ENCODE results near the gene BRD9. TPM values are rescaled to one million over a fixed set of nuclear protein-coding genes. Genes with fewer than 3 reads are reported as not detected.

The BRD9 gene
- total and polyA plus RNA-seq, 2 of the 13 experiments (the other 11 are each of a cell fraction or from before 2014, with no cell fraction given) = 5.2 to 22.9 TPM

DNA sequence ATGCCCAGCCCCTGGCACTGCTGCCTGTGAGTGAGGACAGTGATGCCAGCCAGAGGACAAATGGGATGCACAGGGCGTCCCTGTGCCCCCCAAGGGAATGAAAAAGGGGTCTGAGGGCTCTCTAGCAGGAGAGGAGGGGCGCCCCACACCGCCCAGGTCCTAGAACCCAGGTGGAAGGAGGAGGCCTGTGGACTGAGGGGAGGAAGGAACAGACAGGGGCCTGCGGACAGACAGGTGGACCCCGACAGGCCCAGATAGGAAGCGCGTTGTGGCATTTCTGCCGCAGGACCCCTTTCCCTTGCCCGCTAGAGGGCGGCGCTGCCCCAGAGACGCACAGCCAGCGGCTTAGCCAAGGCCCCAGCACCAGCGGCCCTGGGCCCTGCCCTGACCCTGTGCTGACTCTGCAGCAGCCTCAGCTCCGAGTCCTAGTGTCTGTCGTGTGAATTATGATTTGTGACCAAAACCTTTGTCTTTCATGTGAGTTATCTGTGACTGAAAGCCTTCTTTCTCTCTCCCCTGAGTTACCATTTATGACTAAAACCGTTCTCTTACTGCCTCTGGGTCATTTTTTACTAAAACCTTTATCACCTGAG is 30.8 kb upstream of the BRD9 start (continued):
- TF ChIP-seq, protein P1, sequence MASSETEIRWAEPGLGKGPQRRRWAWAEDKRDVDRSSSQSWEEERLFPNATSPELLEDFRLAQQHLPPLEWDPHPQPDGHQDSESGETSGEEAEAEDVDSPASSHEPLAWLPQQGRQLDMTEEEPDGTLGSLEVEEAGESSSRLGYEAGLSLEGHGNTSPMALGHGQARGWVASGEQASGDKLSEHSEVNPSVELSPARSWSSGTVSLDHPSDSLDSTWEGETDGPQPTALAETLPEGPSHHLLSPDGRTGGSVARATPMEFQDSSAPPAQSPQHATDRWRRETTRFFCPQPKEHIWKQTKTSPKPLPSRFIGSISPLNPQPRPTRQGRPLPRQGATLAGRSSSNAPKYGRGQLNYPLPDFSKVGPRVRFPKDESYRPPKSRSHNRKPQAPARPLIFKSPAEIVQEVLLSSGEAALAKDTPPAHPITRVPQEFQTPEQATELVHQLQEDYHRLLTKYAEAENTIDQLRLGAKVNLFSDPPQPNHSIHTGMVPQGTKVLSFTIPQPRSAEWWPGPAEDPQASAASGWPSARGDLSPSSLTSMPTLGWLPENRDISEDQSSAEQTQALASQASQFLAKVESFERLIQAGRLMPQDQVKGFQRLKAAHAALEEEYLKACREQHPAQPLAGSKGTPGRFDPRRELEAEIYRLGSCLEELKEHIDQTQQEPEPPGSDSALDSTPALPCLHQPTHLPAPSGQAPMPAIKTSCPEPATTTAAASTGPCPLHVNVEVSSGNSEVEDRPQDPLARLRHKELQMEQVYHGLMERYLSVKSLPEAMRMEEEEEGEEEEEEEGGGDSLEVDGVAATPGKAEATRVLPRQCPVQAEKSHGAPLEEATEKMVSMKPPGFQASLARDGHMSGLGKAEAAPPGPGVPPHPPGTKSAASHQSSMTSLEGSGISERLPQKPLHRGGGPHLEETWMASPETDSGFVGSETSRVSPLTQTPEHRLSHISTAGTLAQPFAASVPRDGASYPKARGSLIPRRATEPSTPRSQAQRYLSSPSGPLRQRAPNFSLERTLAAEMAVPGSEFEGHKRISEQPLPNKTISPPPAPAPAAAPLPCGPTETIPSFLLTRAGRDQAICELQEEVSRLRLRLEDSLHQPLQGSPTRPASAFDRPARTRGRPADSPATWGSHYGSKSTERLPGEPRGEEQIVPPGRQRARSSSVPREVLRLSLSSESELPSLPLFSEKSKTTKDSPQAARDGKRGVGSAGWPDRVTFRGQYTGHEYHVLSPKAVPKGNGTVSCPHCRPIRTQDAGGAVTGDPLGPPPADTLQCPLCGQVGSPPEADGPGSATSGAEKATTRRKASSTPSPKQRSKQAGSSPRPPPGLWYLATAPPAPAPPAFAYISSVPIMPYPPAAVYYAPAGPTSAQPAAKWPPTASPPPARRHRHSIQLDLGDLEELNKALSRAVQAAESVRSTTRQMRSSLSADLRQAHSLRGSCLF (CRISPR knock-in tag; IDR thresholded peaks at IDR 0.05; ENCODE audit: borderline replicate concordance) = no peak
- TF ChIP-seq MAFF (IDR thresholded peaks at IDR 0.05; ENCODE audit: low read depth, low read length) (peak; percentile 50; the same call in 1 of the 2 replicates), EED (CRISPR knock-in tag; IDR thresholded peaks at IDR 0.05) (no peak), HMGA1 (CRISPR knock-in tag; conservative IDR thresholded peaks at IDR 0.05) (no peak), ZSCAN12 (CRISPR knock-in tag; IDR thresholded peaks at IDR 0.05) (no peak), PBX2 (CRISPR knock-in tag; IDR thresholded peaks at IDR 0.05) (no peak), ZNF567 (CRISPR knock-in tag; IDR thresholded peaks at IDR 0.05; ENCODE audit: borderline replicate concordance) (no peak), HMG20A (CRISPR knock-in tag; IDR thresholded peaks at IDR 0.05; ENCODE audit: borderline replicate concordance) (peak; percentile 25; the same call in 1 of the 2 replicates), ELF1 (CRISPR knock-in tag; IDR thresholded peaks at IDR 0.05) (no peak), THAP11 (CRISPR knock-in tag; IDR thresholded peaks at IDR 0.05) (peak; percentile 33; the same call in 1 of the 2 replicates), TARDBP (CRISPR knock-in tag; IDR thresholded peaks at IDR 0.05) (no peak), AHR (CRISPR knock-in tag; IDR thresholded peaks at IDR 0.05) (no peak), SOX5 (CRISPR knock-in tag; IDR thresholded peaks at IDR 0.05; ENCODE audit: borderline replicate concordance) (0 out of 2 replicates have a peak, but pooled peaks have one; percentile 15), SMARCE1 (IDR thresholded peaks at IDR 0.05; ENCODE audit: borderline replicate concordance) (no peak), SMC3 (IDR thresholded peaks at IDR 0.05; ENCODE audit: low read length) (peak; percentile 47; the same call in 1 of the 2 replicates), PHF21A (CRISPR knock-in tag; IDR thresholded peaks at IDR 0.05) (peak; percentile 40; the same call in 1 of the 2 replicates), ZNF747 (CRISPR knock-in tag; IDR thresholded peaks at IDR 0.05; ENCODE audit: borderline replicate concordance) (no peak), ZNF263 (CRISPR knock-in tag; IDR thresholded peaks at IDR 0.05) (no peak)
- TF ChIP-seq, protein P2, sequence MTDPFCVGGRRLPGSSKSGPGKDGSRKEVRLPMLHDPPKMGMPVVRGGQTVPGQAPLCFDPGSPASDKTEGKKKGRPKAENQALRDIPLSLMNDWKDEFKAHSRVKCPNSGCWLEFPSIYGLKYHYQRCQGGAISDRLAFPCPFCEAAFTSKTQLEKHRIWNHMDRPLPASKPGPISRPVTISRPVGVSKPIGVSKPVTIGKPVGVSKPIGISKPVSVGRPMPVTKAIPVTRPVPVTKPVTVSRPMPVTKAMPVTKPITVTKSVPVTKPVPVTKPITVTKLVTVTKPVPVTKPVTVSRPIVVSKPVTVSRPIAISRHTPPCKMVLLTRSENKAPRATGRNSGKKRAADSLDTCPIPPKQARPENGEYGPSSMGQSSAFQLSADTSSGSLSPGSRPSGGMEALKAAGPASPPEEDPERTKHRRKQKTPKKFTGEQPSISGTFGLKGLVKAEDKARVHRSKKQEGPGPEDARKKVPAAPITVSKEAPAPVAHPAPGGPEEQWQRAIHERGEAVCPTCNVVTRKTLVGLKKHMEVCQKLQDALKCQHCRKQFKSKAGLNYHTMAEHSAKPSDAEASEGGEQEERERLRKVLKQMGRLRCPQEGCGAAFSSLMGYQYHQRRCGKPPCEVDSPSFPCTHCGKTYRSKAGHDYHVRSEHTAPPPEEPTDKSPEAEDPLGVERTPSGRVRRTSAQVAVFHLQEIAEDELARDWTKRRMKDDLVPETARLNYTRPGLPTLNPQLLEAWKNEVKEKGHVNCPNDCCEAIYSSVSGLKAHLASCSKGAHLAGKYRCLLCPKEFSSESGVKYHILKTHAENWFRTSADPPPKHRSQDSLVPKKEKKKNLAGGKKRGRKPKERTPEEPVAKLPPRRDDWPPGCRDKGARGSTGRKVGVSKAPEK (CRISPR knock-in tag; IDR thresholded peaks at IDR 0.05; ENCODE audit: borderline replicate concordance) = no peak
- TF ChIP-seq, protein P3, sequence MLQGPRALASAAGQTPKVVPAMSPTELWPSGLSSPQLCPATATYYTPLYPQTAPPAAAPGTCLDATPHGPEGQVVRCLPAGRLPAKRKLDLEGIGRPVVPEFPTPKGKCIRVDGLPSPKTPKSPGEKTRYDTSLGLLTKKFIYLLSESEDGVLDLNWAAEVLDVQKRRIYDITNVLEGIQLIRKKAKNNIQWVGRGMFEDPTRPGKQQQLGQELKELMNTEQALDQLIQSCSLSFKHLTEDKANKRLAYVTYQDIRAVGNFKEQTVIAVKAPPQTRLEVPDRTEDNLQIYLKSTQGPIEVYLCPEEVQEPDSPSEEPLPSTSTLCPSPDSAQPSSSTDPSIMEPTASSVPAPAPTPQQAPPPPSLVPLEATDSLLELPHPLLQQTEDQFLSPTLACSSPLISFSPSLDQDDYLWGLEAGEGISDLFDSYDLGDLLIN (CRISPR knock-in tag; IDR thresholded peaks at IDR 0.05; ENCODE audit: borderline replicate concordance) = no peak

All from HepG2 (cell line).